ENCODE results near the gene FOSL2. TPM values are rescaled to one million over a fixed set of nuclear protein-coding genes. Genes with fewer than 3 reads are reported as not detected.

The FOSL2 gene
- polyA plus RNA-seq, 3 donors = 24.8 to 270 (median 28.6) TPM

- H3K27me3 ChIP-seq (ENCODE audit: control insufficient read depth in 2 of 2, insufficient read depth in 2 of 2, low read length in 2 of 2) = no peaks in the 10 kb centered on the region
- H3K4me3 ChIP-seq (replicated peaks in 1 of 3; ENCODE audit: low read depth in 2 of 3, low read length in 3 of 3) = no peak overlapping the region
- no peaks in the 10 kb centered on the region for H3K79me2 ChIP-seq (ENCODE audit: insufficient read depth, low read length)
- H3K27ac ChIP-seq (ENCODE audit: low read depth in 1 of 2, low read length in 2 of 2) = no peak overlapping the region
- 88% methylated on average over 3 of the region's 3 CpGs for WGBS (ENCODE audit: insufficient coverage)
- Mint-ChIP-seq H3K36me3 (peaks cover 0 to 3% of the 10 kb centered on the region in 2 donors), H3K9me3 (peaks cover 0 to 2% (median 0%) of the 10 kb centered on the region in 7 donors), H3K27me3 (ENCODE audit: low read depth in 3 of 3) (peaks cover 5 to 13% (median 9%) of the 10 kb centered on the region in 3 donors), H3K27ac (peak overlapping the region in 1 of 7 donors; percentile 7), H3K4me3 (no peak overlapping the region), H3K4me1 (peaks cover 34% of the 10 kb centered on the region)
- H3K36me3 ChIP-seq (replicated peaks in 1 of 2; ENCODE audit: control insufficient read depth in 1 of 2, insufficient read depth in 2 of 2, low read length in 2 of 2) = no peaks in the 10 kb centered on the region
- intact Hi-C loops (cut with micrococcal nuclease) = loop anchor here in 1 of 2 donors (5.0 kb wide), 1 partner anchor 33 kb away; no protein-coding TSS in a partner anchor
- no peak overlapping the region for H2AFZ ChIP-seq (ENCODE audit: insufficient read depth, low read depth, low read length, poor library complexity, severe bottlenecking)
- no peak overlapping the region for H3K4me2 ChIP-seq (replicated peaks; ENCODE audit: extremely low read depth, low read length, poor library complexity, severe bottlenecking)
- H3K9me3 ChIP-seq (replicated peaks in 1 of 2; ENCODE audit: control insufficient read depth in 1 of 2, insufficient read depth in 1 of 2, low read length in 2 of 2) = no peaks in the 10 kb centered on the region
- no peaks in the 10 kb centered on the region for H4K20me1 ChIP-seq (ENCODE audit: insufficient read depth, low read length)
- H3K4me1 ChIP-seq (ENCODE audit: control insufficient read depth in 1 of 2, insufficient read depth in 2 of 2, low read length in 2 of 2) = peaks cover 21 to 29% of the 10 kb centered on the region in 2 donors
- DNase-seq = no peak
- TF ChIP-seq CTCF (IDR thresholded peaks at IDR 0.05) = no peak
- H3K9ac ChIP-seq (ENCODE audit: insufficient read depth, low read length, poor library complexity, severe bottlenecking) = no peak overlapping the region
Observed at GRCh38 chr2:28375236-28375635, 17.4 kb upstream of the FOSL2 start.

DNA sequence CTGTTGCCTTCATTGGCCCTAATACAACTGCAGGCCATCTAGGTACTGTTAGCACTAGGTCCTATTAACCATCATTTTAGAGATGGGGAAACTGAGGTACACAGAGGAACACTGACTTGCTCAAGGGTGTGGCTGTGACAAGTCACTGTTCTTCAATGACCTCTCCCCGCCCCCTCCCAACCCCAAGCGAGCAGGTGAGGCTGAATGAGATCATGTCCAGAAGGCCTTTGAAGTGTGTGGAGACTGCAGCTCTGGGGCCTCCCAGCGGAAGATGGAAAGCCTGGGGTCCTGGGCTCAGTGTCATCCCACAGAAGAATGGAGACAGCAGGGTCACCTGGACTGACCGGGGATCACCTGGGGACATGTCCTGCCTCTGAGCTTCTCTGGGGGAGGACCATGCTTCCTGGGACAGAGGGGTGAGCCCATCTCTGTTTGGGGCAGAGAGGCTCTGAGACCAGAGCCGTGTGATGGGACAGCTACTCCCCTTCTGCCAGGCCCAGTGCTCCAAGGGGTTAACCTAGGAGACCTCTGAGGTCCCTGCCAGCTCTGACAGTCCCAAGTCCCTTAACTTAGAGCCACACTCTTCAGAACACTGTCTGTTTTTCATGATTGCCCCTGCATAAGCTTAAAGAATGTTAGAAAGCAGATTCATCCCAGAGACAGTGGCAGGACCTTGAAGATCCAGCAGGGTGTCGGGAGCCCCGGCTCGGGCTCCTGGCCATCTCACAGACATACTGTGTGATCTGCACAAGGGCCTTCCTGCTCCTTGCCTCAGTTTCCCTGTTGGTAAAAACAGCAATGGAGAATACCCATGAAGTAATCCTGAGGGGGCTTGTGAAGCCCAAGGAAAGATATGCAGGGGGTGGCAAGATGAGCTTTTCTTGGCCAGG lies 16.7 kb upstream of the FOSL2 start:
- Mint-ChIP-seq H3K4me1 (peaks cover 31% of the 10 kb centered on the region), H3K9me3 (peaks cover 0 to 2% (median 0%) of the 10 kb centered on the region in 7 donors), H3K36me3 (peaks cover 0 to 3% of the 10 kb centered on the region in 2 donors), H3K27ac (peak overlapping the region in 1 of 7 donors; percentile 7), H3K27me3 (ENCODE audit: low read depth in 3 of 3) (peaks cover 5 to 10% (median 9%) of the 10 kb centered on the region in 3 donors), H3K4me3 (no peak overlapping the region)
- Histone ChIP-seq H3K4me2 (replicated peaks; ENCODE audit: extremely low read depth, low read length, poor library complexity, severe bottlenecking) (no peak overlapping the region), H3K27ac (ENCODE audit: low read depth in 1 of 2, low read length in 2 of 2) (no peak overlapping the region), H3K36me3 (replicated peaks in 1 of 2; ENCODE audit: control insufficient read depth in 1 of 2, insufficient read depth in 2 of 2, low read length in 2 of 2) (no peaks in the 10 kb centered on the region), H3K79me2 (ENCODE audit: insufficient read depth, low read length) (no peaks in the 10 kb centered on the region), H3K27me3 (ENCODE audit: control insufficient read depth in 2 of 2, insufficient read depth in 2 of 2, low read length in 2 of 2) (no peaks in the 10 kb centered on the region), H3K9me3 (replicated peaks in 1 of 2; ENCODE audit: control insufficient read depth in 1 of 2, insufficient read depth in 1 of 2, low read length in 2 of 2) (no peaks in the 10 kb centered on the region), H2AFZ (ENCODE audit: insufficient read depth, low read depth, low read length, poor library complexity, severe bottlenecking) (no peak overlapping the region), H3K4me3 (replicated peaks in 1 of 3; ENCODE audit: low read depth in 2 of 3, low read length in 3 of 3) (no peak overlapping the region), H3K4me1 (ENCODE audit: control insufficient read depth in 1 of 2, insufficient read depth in 2 of 2, low read length in 2 of 2) (peaks cover 21 to 29% of the 10 kb centered on the region in 2 donors), H4K20me1 (ENCODE audit: insufficient read depth, low read length) (no peaks in the 10 kb centered on the region), H3K9ac (ENCODE audit: insufficient read depth, low read length, poor library complexity, severe bottlenecking) (no peak overlapping the region)
- intact Hi-C loops (cut with micrococcal nuclease) = loop anchor here in 1 of 2 donors (5.0 kb wide), 1 partner anchor 34 kb away; no protein-coding TSS in a partner anchor
- no peak for TF ChIP-seq CTCF (IDR thresholded peaks at IDR 0.05)
- 100% methylated on average over 6 of the region's 8 CpGs for WGBS (ENCODE audit: insufficient coverage)
- DNase-seq = no peak

All from CD14-positive monocyte (primary cell).